GM12878 (cell line): ENCODE measurements around the gene ITGB8.

ENCODE experiments used
- CTCF ChIP-seq, 3 experiments: IDR thresholded peaks in 2 of 3; conservative IDR thresholded peaks in 1 of 3; 2 replicates each; pipeline ENCODE4 v1.5.1; 2011; ENCODE audit warnings: low read depth in 3 of 3, low read length in 3 of 3, mild to moderate bottlenecking in 3 of 3, control low read depth in 2 of 3, moderate library complexity in 2 of 3, inconsistent platforms in 1 of 3, mixed read lengths in 1 of 3; ENCODE audit not compliant: control insufficient read depth in 2 of 3, insufficient read depth in 1 of 3; ENCODE audit errors: extremely low read depth in 1 of 3
- EZH2 ChIP-seq: IDR thresholded peaks from 2 replicates; pipeline ENCODE4 v1.6.1; 2012; ENCODE audit warnings: low read depth, mild to moderate bottlenecking, control low read depth, inconsistent platforms, low read length, borderline replicate concordance; ENCODE audit not compliant: control insufficient read depth
- IRF4 ChIP-seq: IDR thresholded peaks from 2 replicates; pipeline ENCODE4 v1.6.1; 2011; ENCODE audit warnings: low read depth, low read length
- MYC ChIP-seq: IDR thresholded peaks from 2 replicates; pipeline ENCODE4 v1.6.1; 2011; ENCODE audit warnings: mild to moderate bottlenecking, low read length, moderate library complexity, inconsistent platforms; ENCODE audit not compliant: insufficient read depth, insufficient replicate concordance, insufficient read length, severe bottlenecking
- NKRF ChIP-seq: fragments of 450-650 bp; conservative IDR thresholded peaks from 2 replicates; pipeline ENCODE4 v1.6.1; 2017; ENCODE audit warnings: mild to moderate bottlenecking, moderate library complexity
- RCOR1 ChIP-seq: conservative IDR thresholded peaks from 2 replicates; pipeline ENCODE4 v1.6.1; 2012; ENCODE audit warnings: low read depth, low read length, improper control_type of control experiment

DNA sequence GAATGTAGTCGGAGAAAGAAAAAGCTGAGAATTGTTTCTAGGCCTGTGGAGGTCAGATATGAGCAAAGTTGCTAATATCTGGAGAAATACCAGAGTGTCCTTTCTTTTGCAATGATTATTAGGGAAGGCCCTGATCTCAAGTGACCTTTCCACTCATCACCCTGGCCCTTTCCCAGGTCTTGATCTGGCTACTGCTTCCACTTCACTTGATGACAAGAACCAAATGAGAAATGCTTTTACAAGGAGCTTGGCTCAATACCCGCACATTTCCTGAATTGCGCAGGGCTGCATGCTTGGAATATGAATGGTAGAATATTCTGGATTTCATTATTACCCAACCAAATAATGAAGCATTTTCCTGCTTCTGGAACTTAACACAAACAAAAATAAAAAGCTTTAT, 104.6 kb downstream of the ITGB8 start:
- TF ChIP-seq CTCF (IDR thresholded peaks at IDR 0.05 in 2 of 3, conservative IDR thresholded peaks at IDR 0.05 in 1 of 3; ENCODE audit: control insufficient read depth in 2 of 3, extremely low read depth in 1 of 3, insufficient read depth in 1 of 3, low read depth in 3 of 3, low read length in 3 of 3): no peak
- TF ChIP-seq MYC: no peak
- no peak for TF ChIP-seq NKRF
- no peak for TF ChIP-seq EZH2
- TF ChIP-seq RCOR1: no peak
- TF ChIP-seq IRF4: no peak
